Activated naive CD4-positive, alpha-beta T cell treated with anti-CD3 and anti-CD28 coated beads, Interleukin-2, amount 10 ng/mL, durations not matched to agents 7 days and 5 days (primary cell): Measurements from ENCODE around the gene PSMG2.
A peak's percentile ranks its signal among the peaks of the same experiment; 100 is the strongest.
"Not testable (repeated sequence)": the region's sequence is repeated elsewhere in the genome, so short reads cannot be mapped to it uniquely, and the experiment has no call there.

Experiments used
- CTCF ChIA-PET: fragments of 350-600 bp; sonication (Branson Sonifier 250); formaldehyde crosslinking; loops from one replicate; lab custom pipeline; 2021; ENCODE audit warnings: antibody characterized with exemption; lab: Charles Lee
- DNase-seq: peaks from one replicate; pipeline ENCODE4 v3.0.0-alpha.2; 2020
- H3K27ac Mint-ChIP-seq: one replicate; pipeline ENCODE4 v1.8.0; 2021; ENCODE audit warnings: mild to moderate bottlenecking, moderate library complexity, mixed read lengths
- H3K27me3 Mint-ChIP-seq: one replicate; pipeline ENCODE4 v1.8.0; 2021; ENCODE audit warnings: mild to moderate bottlenecking, mixed read lengths
- H3K36me3 Mint-ChIP-seq: one replicate; pipeline ENCODE4 v1.8.0; 2021; ENCODE audit warnings: mixed read lengths
- H3K4me1 Mint-ChIP-seq: one replicate; pipeline ENCODE4 v1.8.0; 2021; ENCODE audit warnings: mixed read lengths
- H3K4me3 Mint-ChIP-seq: one replicate; pipeline ENCODE4 v1.8.0; 2021; ENCODE audit warnings: mild to moderate bottlenecking, moderate library complexity, mixed read lengths
- H3K9me3 Mint-ChIP-seq: one replicate; pipeline ENCODE4 v1.8.0; 2021; ENCODE audit warnings: mixed read lengths

The PSMG2 gene

DNA sequence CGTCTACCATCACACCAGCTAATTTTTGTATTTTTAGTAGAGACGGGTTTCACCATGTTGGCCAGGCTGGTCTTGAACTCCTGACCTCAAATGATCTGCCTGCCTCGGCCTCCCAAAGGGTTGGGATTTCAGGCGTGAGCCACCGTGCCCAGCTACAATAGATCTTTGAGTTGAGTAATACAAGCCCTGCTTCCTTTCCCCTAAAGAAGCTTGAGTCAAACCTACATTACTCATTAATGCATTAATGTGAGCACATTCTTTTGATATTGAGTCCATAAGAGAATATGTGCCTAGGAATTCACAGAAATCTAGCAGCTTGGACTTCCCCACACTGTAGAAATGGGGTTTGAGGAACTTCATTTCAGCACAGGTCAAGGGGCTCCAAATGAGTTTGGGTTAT lies 39.6 kb downstream of the PSMG2 start:
- DNase-seq = no peak
- no peaks in the 10 kb centered on the region for H3K27me3 Mint-ChIP-seq
- H3K4me3 Mint-ChIP-seq = no peak overlapping the region
- no peaks in the 10 kb centered on the region for H3K36me3 Mint-ChIP-seq
- CTCF ChIA-PET = interaction anchor here (0.8 to 14.5 kb wide), 7 partner anchors 11 to 193 kb away, joined by 3 to 114 read pairs (median 4); no protein-coding TSS in a partner anchor
- no peaks in the 10 kb centered on the region for H3K4me1 Mint-ChIP-seq
- no peak overlapping the region for H3K27ac Mint-ChIP-seq
- H3K9me3 Mint-ChIP-seq = no peaks in the 10 kb centered on the region

DNA sequence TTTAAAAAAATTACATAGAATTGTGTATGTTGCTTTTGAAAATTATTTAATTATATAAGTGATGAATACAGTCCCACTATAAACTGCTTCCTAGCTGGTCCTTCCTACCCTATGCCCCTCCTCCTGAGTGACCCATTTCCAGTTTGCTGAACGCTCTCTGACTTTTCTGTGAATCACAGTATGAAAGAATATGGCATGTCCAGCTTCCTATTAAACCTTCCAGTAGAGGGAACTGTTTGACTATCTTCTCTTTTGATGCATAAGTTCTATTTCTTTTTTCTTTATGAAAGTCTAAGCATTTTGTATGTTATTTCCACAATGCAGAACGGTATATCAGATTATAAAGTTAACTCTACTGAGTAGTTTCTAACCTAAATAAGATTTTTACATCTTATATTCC lies 41.3 kb downstream of the PSMG2 start:
- Mint-ChIP-seq H3K9me3 (no peaks in the 10 kb centered on the region), H3K27me3 (peaks cover 9% of the 10 kb centered on the region), H3K4me3 (no peak overlapping the region), H3K4me1 (peaks cover 2% of the 10 kb centered on the region), H3K36me3 (no peaks in the 10 kb centered on the region), H3K27ac (no peak overlapping the region)
- CTCF ChIA-PET = interaction anchor here (0.6 to 14.5 kb wide), 12 partner anchors 8 to 416 kb away, joined by 3 to 114 read pairs (median 4); no protein-coding TSS in a partner anchor
- DNase-seq = no peak

DNA sequence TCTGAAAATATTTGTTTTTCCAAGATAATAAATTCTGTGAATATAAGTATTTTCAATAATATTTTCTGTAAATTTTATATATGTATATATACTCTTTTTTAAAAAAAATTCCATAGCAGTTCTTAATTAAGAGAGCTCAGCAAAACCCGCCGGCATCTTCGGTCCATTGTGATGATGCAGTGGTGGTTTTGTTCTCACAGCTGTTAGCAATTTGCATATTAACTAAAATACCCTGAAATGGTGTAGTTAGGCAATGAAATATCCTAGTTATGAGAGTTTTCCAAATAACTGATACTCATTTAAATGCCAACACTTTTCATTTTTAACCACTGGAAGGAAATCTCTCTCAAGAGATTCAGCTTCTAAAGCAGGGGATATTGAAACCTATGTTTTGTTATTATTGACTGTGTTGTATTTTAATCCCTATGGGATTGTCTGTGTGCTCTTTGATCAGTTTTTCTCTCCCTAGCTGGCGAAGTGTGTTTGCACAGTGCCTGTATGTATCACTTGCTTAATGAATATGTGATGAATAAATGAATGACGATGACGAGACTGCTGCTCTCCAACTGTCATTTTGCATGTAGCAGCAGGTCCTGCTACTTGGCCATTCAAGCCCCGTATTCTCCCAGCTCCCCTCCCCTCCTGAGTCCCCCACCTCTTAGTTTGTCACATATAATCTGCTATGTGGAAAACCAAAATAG lies 42.4 kb downstream of the PSMG2 start:
- H3K36me3 Mint-ChIP-seq = no peaks in the 10 kb centered on the region
- DNase-seq = no peak
- peaks cover 17% of the 10 kb centered on the region for H3K27me3 Mint-ChIP-seq
- H3K27ac Mint-ChIP-seq = no peak overlapping the region
- CTCF ChIA-PET = interaction anchor here (1.0 to 14.5 kb wide), 9 partner anchors 15 to 190 kb away, joined by 3 to 114 read pairs (median 4); no protein-coding TSS in a partner anchor
- H3K9me3 Mint-ChIP-seq = no peaks in the 10 kb centered on the region
- H3K4me3 Mint-ChIP-seq = no peak overlapping the region
- H3K4me1 Mint-ChIP-seq = peaks cover 13% of the 10 kb centered on the region

GRCh38 chr18:12747530-12748315 lies 44.9 kb downstream of the PSMG2 start:
- H3K36me3 Mint-ChIP-seq = no peaks in the 10 kb centered on the region
- peaks cover 21% of the 10 kb centered on the region for H3K27me3 Mint-ChIP-seq
- no peak overlapping the region for H3K4me3 Mint-ChIP-seq
- no peaks in the 10 kb centered on the region for H3K9me3 Mint-ChIP-seq
- no peak for DNase-seq
- peaks cover 21% of the 10 kb centered on the region for H3K4me1 Mint-ChIP-seq
- H3K27ac Mint-ChIP-seq = no peak overlapping the region
- CTCF ChIA-PET = interaction anchor here (0.9 to 14.5 kb wide), 4 partner anchors 10 to 188 kb away, joined by 4 to 114 read pairs (median 19); no protein-coding TSS in a partner anchor

- Mint-ChIP-seq H3K4me1 (peaks cover 21% of the 10 kb centered on the region), H3K4me3 (no peak overlapping the region), H3K36me3 (no peaks in the 10 kb centered on the region), H3K9me3 (no peaks in the 10 kb centered on the region), H3K27ac (no peak overlapping the region), H3K27me3 (peaks cover 21% of the 10 kb centered on the region)
- DNase-seq = no peak
- CTCF ChIA-PET = interaction anchor here (0.7 to 14.5 kb wide), 5 partner anchors 22 to 187 kb away, joined by 3 to 114 read pairs (median 17); no protein-coding TSS in a partner anchor
These were observed 45.8 kb downstream of the PSMG2 start for GRCh38 chr18:12748671-12749070.

DNA sequence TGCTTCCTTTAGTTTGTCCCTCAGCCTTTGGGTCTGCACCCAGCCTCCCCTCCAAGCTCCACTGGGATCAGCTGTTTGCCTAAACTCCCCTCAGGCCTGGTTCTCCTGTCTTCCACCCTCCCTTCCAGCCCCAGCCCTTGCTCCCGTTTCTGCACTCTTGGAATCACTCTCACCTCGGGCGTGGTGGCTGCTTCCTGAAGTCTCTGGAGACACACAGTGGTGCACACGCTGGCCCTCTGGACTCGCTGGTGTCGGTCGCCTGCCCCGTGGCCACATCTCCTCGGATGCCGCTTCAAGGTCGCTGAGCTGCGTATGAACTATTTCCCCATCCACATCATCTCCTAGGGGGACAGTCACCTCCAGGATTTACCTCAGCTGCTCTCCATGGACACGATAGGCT lies 46.3 kb downstream of the PSMG2 start:
- Mint-ChIP-seq H3K27ac (peak overlapping the region; percentile 79), H3K36me3 (no peaks in the 10 kb centered on the region), H3K9me3 (no peaks in the 10 kb centered on the region), H3K4me1 (peaks cover 21% of the 10 kb centered on the region), H3K27me3 (peaks cover 21% of the 10 kb centered on the region), H3K4me3 (no peak overlapping the region)
- CTCF ChIA-PET = interaction anchor here (1.5 to 14.5 kb wide), 5 partner anchors 22 to 186 kb away, joined by 3 to 114 read pairs (median 17); no protein-coding TSS in a partner anchor
- DNase-seq = no peak

GRCh38 chr18:12750076-12750714 lies 47.4 kb downstream of the PSMG2 start:
- Mint-ChIP-seq H3K9me3 (no peaks in the 10 kb centered on the region), H3K27me3 (peaks cover 21% of the 10 kb centered on the region), H3K4me3 (peak overlapping the region; percentile 21), H3K4me1 (peaks cover 21% of the 10 kb centered on the region), H3K36me3 (no peaks in the 10 kb centered on the region), H3K27ac (peak overlapping the region; percentile 79)
- CTCF ChIA-PET = interaction anchor here (1.1 to 14.5 kb wide), 8 partner anchors 23 to 185 kb away, joined by 3 to 114 read pairs (median 4); no protein-coding TSS in a partner anchor
- peak; percentile 68 for DNase-seq

DNA sequence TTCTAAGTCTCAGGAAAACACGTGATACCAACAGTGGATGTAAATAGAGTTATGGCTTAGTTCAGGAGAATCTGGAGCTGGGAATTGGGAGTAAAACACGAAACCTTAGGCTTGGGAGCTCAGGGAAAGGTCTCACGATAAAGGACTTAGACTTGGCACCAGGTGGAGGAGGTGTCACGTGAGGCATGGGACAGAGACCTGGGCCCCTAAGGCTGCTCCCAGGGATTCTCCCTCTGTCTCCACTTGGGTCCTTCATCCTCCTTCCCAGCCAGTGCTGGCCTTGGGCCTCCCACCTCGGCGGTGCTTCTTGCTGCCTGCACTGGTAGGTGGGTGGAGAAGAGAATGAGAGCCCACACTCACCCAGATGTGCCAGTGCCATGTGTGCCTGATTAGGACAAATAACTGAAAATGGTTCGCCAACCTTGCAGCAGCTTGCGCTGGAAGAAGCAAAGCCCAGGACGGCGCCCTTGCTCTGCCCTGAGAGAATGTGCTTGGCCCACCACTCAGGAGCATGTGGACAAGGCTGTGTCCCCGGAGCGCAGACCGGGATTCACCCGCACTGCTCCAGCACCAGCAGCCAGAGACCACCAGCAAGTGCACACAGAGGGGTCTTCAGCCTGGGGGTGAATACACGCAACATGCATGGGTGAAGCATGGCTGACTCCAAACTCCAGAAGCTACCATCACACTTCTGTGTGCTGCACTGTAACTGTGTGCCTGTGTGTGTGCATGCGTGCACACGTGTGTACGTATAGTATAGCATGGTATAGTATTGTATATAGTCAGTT lies 48.1 kb downstream of the PSMG2 start:
- Mint-ChIP-seq H3K9me3 (no peaks in the 10 kb centered on the region), H3K27ac (no peak overlapping the region), H3K4me3 (no peak overlapping the region), H3K36me3 (no peaks in the 10 kb centered on the region), H3K27me3 (peaks cover 21% of the 10 kb centered on the region), H3K4me1 (peaks cover 21% of the 10 kb centered on the region)
- no peak for DNase-seq
- CTCF ChIA-PET = interaction anchor here (1.1 to 14.5 kb wide), 8 partner anchors 24 to 185 kb away, joined by 3 to 114 read pairs (median 4); no protein-coding TSS in a partner anchor

GRCh38 chr18:12751503-12751884 lies 48.7 kb downstream of the PSMG2 start:
- Mint-ChIP-seq H3K36me3 (no peaks in the 10 kb centered on the region), H3K27ac (no peak overlapping the region)
- CTCF ChIA-PET = interaction anchor here (1.7 kb wide), 1 partner anchor 141 kb away, joined by 6 read pairs; no protein-coding TSS in a partner anchor

GRCh38 chr18:12751891-12752290 lies 49.0 kb downstream of the PSMG2 start:
- DNase-seq = no peak
- Mint-ChIP-seq H3K27me3 (peaks cover 21% of the 10 kb centered on the region), H3K4me3 (no peak overlapping the region), H3K27ac (no peak overlapping the region), H3K36me3 (peaks cover 3% of the 10 kb centered on the region), H3K4me1 (peaks cover 21% of the 10 kb centered on the region), H3K9me3 (peaks cover 3% of the 10 kb centered on the region)
- CTCF ChIA-PET = interaction anchor here (0.7 to 1.7 kb wide), 2 partner anchors 8 to 141 kb away, joined by 3 to 6 read pairs; no protein-coding TSS in a partner anchor

More at GRCh38 chr18:12751503-12751884, 48.7 kb downstream of the PSMG2 start:
- H3K9me3 Mint-ChIP-seq = peaks cover under 1% of the 10 kb centered on the region
- H3K4me3 Mint-ChIP-seq = no peak overlapping the region
- DNase-seq = no peak
- H3K4me1 Mint-ChIP-seq = peaks cover 21% of the 10 kb centered on the region
- peaks cover 21% of the 10 kb centered on the region for H3K27me3 Mint-ChIP-seq

GRCh38 chr18:12754511-12754910 lies 51.7 kb downstream of the PSMG2 start:
- Mint-ChIP-seq H3K4me1 (peaks cover 15% of the 10 kb centered on the region), H3K27me3 (peaks cover 10% of the 10 kb centered on the region), H3K27ac (no peak overlapping the region), H3K9me3 (peaks cover 3% of the 10 kb centered on the region), H3K4me3 (no peak overlapping the region), H3K36me3 (peaks cover 6% of the 10 kb centered on the region)
- CTCF ChIA-PET = no interaction called here
- no peak for DNase-seq

- DNase-seq, H3K4me3 Mint-ChIP-seq, H3K27me3 Mint-ChIP-seq, H3K36me3 Mint-ChIP-seq, H3K27ac Mint-ChIP-seq, H3K9me3 Mint-ChIP-seq, CTCF ChIA-PET, H3K4me1 Mint-ChIP-seq: not testable (repeated sequence)
These were observed 52.8 kb downstream of the PSMG2 start for GRCh38 chr18:12755606-12756005.

DNA sequence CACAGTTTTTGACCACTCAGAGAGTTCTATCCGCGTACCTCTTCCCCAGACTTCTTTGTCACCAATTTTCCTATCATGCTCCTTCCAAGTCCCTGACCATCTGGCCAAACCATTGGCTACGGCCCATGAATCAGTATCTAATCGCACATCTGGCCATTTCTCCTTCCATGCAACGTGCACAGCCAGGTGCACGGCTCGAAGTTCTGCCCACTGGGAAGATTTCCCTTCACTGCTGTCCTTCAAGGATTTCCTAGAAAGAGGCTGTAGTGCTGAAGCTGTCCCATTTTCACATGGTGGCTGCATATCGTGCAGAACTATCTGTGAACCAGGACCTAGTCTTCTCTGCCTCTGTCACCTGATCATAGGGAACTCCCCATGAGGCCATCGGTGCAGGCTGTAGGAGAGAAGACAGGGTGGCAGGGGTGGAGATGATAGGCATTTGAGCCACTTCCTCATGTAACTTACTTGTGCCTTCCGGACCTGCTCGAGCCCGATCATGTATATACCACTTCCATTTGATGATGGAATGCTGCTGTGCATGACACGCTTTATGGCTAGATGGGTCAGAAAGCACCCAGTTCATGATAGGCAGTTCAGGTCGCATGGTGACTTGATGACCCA lies 53.9 kb downstream of the PSMG2 start:
- H3K4me1 Mint-ChIP-seq, H3K9me3 Mint-ChIP-seq, DNase-seq, H3K27me3 Mint-ChIP-seq, CTCF ChIA-PET, H3K4me3 Mint-ChIP-seq, H3K36me3 Mint-ChIP-seq, H3K27ac Mint-ChIP-seq: not testable (repeated sequence)
